PC-9 (cell line): ENCODE data around the gene GAP43. TPM values are rescaled to one million over a fixed set of nuclear protein-coding genes. Genes with fewer than 3 reads are reported as not detected.

Experiments used
- BruUV-seq: library from RNA; stranded (reverse); fragments of 400-500 nt; replicated peaks from 2 replicates; lab custom pipeline; 2021; lab: Mats Ljungman, UMichigan
- CTCF ChIA-PET: fragments of 300-600 bp; sonication (Branson Sonifier 250); formaldehyde crosslinking; loops from one replicate; lab custom pipeline; 2022; ENCODE audit warnings: antibody characterized with exemption; lab: Charles Lee
- POLR2A ChIA-PET: fragments of 300-600 bp; sonication (Branson Sonifier 250); formaldehyde crosslinking; loops from one replicate; lab custom pipeline; 2022; ENCODE audit warnings: antibody characterized with exemption; ENCODE audit not compliant: unreplicated experiment; lab: Charles Lee
- DNase-seq, 2 experiments: peaks; one replicate each; pipeline versions ENCODE4 v3.0.0 to v3.0.0-alpha.2; 2015 to 2022; ENCODE audit warnings: mixed read lengths in 1 of 2
- H2AFZ ChIP-seq: fragments of 200-600 bp; sonication (generic); 2 replicates; pipeline ENCODE4 v1.8.1; 2017; ENCODE audit warnings: antibody characterized with exemption
- H3F3A ChIP-seq: fragments of 200-600 bp; sonication (generic); 2 replicates; pipeline ENCODE4 v1.8.1; 2017; ENCODE audit warnings: antibody characterized with exemption, mild to moderate bottlenecking, low read depth; ENCODE audit not compliant: insufficient read depth
- H3K27ac ChIP-seq: fragments of 200-600 bp; sonication (generic); 2 replicates; pipeline ENCODE4 v1.6.1; 2016; ENCODE audit warnings: mixed run types
- H3K27me3 ChIP-seq: fragments of 200-600 bp; sonication (generic); 2 replicates; pipeline ENCODE4 v1.6.1; 2016; ENCODE audit warnings: low read depth, mixed run types; ENCODE audit not compliant: insufficient read depth
- H3K36me3 ChIP-seq: fragments of 200-600 bp; sonication (generic); 2 replicates; pipeline ENCODE4 v1.6.1; 2016; ENCODE audit warnings: low read depth, mixed run types
- H3K4me1 ChIP-seq: fragments of 200-600 bp; sonication (generic); replicated peaks from 2 replicates; pipeline ENCODE4 v1.6.1; 2016; ENCODE audit warnings: mixed run types; ENCODE audit not compliant: insufficient read depth
- H3K4me2 ChIP-seq: fragments of 200-600 bp; sonication (generic); 2 replicates; pipeline ENCODE4 v1.6.1; 2017; ENCODE audit warnings: mixed run types
- H3K4me3 ChIP-seq: fragments of 200-600 bp; sonication (generic); 2 replicates; pipeline ENCODE4 v1.6.1; 2016; ENCODE audit warnings: mixed run types
- H3K79me2 ChIP-seq: fragments of 200-600 bp; sonication (generic); 2 replicates; pipeline ENCODE4 v1.6.1; 2017; ENCODE audit warnings: low read depth, mixed run types
- H3K9me2 ChIP-seq: fragments of 200-600 bp; sonication (generic); 2 replicates; pipeline ENCODE4 v1.8.1; 2017; ENCODE audit warnings: mild to moderate bottlenecking; ENCODE audit not compliant: insufficient read depth
- H3K9me3 ChIP-seq: fragments of 200-600 bp; sonication (generic); 2 replicates; pipeline ENCODE4 v1.8.1; 2016; ENCODE audit warnings: low read depth; ENCODE audit not compliant: insufficient read depth
- H4K20me1 ChIP-seq: fragments of 200-600 bp; sonication (generic); 2 replicates; pipeline ENCODE4 v1.8.1; 2017; ENCODE audit not compliant: insufficient read depth
- EZH2 ChIP-seq: fragments of 200-600 bp; sonication (generic); IDR thresholded peaks from 2 replicates; pipeline ENCODE4 v1.8.0; 2017; ENCODE audit warnings: antibody characterized with exemption, low read depth
- intact Hi-C: fragments of 100-400 bp; cut with micrococcal nuclease; formaldehyde crosslinking; loops from one replicate; pipeline ENCODE4 v1.10.0; 2022; ENCODE audit not compliant: unreplicated experiment
- total RNA-seq: library from RNA; stranded (reverse); gene quantifications from 2 replicates; pipeline ENCODE4 v1.2.3, GENCODE V29; 2021
- TF ChIP-seq, protein P1 (sequence below): fragments of 200-600 bp; sonication (generic); conservative IDR thresholded peaks from 2 replicates; pipeline ENCODE4 v1.6.1; 2017; ENCODE audit warnings: mixed run types, antibody characterized with exemption, mild to moderate bottlenecking, moderate library complexity

The GAP43 gene
- total RNA-seq, 1 experiment from 2014 or later = not detected

DNA sequence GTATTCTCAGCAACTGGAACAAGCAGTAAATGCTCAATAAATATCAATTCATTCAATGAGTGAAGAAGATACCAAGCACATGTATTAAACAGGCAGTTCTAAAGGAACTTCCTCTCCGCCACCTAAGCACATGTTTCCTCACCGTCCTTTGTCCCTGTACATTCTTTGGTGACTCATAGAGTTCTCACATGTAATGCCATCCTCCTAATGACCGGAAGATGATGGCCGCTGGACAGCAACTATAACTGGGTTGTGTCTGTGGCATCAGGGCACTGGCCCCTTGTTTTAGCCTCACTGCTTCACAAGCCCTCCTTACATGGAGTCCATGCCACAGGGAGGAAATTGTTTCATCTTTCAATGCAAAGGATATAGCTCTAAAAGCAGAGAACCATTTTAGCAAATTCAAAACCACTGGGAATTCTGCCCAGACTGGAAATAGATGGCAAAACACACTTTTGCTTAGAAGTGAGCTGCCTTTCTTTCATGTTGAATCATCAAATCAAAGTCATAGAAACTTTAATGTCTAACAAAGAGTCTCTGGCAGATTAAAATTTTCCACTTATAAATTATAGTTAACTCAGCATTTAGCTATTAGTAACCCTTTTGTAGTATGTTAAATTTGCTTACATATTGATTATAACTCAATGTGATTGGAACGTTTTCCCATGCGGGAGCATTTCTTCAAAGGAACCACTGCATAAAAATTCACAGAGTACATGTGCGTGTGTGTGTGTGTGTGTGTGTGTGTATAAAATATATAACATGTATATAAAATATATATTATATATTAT, 74.1 kb downstream of the GAP43 start:
- Histone ChIP-seq H3K4me1 (no peaks in the 10 kb centered on the region), H3K79me2 (no peaks in the 10 kb centered on the region), H2AFZ (no peak overlapping the region), H3K4me2 (no peak overlapping the region), H3K36me3 (no peaks in the 10 kb centered on the region), H3K9me2 (no peaks in the 10 kb centered on the region), H3K9me3 (no peaks in the 10 kb centered on the region; the same call in 1 of the 2 replicates), H3K27me3 (no peaks in the 10 kb centered on the region), H4K20me1 (no peaks in the 10 kb centered on the region), H3K4me3 (no peak overlapping the region), H3F3A (no peaks in the 10 kb centered on the region), H3K27ac (no peak overlapping the region)
- intact Hi-C loops = no loop called here
- POLR2A ChIA-PET = no interaction called here
- BruUV-seq = no TSS peak
- CTCF ChIA-PET = no interaction called here
- TF ChIP-seq, protein P1, sequence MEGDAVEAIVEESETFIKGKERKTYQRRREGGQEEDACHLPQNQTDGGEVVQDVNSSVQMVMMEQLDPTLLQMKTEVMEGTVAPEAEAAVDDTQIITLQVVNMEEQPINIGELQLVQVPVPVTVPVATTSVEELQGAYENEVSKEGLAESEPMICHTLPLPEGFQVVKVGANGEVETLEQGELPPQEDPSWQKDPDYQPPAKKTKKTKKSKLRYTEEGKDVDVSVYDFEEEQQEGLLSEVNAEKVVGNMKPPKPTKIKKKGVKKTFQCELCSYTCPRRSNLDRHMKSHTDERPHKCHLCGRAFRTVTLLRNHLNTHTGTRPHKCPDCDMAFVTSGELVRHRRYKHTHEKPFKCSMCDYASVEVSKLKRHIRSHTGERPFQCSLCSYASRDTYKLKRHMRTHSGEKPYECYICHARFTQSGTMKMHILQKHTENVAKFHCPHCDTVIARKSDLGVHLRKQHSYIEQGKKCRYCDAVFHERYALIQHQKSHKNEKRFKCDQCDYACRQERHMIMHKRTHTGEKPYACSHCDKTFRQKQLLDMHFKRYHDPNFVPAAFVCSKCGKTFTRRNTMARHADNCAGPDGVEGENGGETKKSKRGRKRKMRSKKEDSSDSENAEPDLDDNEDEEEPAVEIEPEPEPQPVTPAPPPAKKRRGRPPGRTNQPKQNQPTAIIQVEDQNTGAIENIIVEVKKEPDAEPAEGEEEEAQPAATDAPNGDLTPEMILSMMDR = no peak
- no peak for TF ChIP-seq EZH2
- DNase-seq = no peak

DNA sequence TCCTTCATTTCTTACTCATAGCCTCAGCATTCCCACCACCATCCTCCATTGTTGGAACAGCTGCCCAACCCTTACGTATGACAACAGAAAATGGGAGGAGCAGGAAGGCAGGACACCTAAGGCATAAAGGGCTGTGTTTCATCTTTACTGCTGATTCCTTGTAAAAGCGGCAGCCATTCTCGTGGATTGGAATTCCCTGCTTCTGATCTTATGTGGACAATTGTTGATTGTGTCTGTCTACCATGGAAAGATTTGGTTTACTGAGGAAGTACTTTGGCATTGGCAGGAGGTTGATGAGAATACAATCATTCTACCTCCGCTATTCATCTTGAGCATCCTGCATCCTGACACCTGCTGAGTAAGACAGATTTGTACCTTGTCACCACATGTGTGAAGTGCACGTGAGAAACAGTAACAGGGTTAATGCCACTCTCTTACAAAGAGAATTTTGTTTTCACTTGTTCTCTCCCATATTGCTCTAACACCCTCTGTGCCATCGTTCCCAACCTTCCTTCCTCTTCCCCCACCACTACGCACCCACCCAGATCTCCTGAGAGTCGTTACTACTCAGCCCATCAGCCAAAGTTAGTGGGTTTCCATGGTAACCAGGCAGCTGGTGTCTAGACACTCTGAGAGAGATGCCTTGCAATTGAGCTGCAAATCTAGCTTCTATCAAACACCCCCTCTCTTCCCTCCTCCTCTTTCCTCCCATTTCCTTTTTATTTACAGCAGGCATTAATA, 75.7 kb downstream of the GAP43 start:
- no peak for TF ChIP-seq EZH2
- Histone ChIP-seq H3K27ac (no peak overlapping the region), H3K36me3 (no peaks in the 10 kb centered on the region), H3K9me3 (no peaks in the 10 kb centered on the region; the same call in 1 of the 2 replicates), H3F3A (no peaks in the 10 kb centered on the region), H3K4me3 (no peak overlapping the region), H3K4me1 (no peaks in the 10 kb centered on the region), H3K4me2 (no peak overlapping the region), H3K79me2 (no peaks in the 10 kb centered on the region), H2AFZ (no peak overlapping the region), H4K20me1 (no peaks in the 10 kb centered on the region), H3K9me2 (no peaks in the 10 kb centered on the region), H3K27me3 (no peaks in the 10 kb centered on the region)
- intact Hi-C loops = no loop called here
- no peak for DNase-seq
- ChIA-PET POLR2A (interaction anchor here (0.7 kb wide), 1 partner anchor 59 kb away, joined by 7 read pairs; no protein-coding TSS in a partner anchor), CTCF (no interaction called here)
- no TSS peak for BruUV-seq

DNA sequence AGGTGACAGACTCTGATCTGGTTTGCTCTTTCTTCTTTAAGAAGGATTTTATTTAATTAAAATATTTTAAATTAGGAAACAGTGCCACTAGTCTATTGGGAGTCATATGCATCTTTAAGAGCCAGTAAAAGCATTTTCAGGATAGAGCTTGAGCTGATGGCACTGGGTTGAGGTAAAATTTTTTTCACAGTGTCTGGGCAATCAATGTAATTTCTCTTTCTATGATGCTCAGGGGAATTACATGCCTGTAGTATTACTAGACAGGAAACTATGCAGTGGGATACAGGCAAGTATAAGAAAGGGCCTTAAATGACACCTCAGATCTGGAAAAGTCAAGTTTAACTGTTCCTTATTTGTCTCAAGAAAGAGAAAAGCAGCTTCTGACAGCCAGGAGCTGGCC, 76.4 kb downstream of the GAP43 start:
- Histone ChIP-seq H3K27ac (no peak overlapping the region), H3K9me3 (no peaks in the 10 kb centered on the region; the same call in 1 of the 2 replicates), H3K27me3 (no peaks in the 10 kb centered on the region), H4K20me1 (no peaks in the 10 kb centered on the region), H3K79me2 (no peaks in the 10 kb centered on the region), H3F3A (no peaks in the 10 kb centered on the region), H3K36me3 (no peaks in the 10 kb centered on the region), H3K9me2 (no peaks in the 10 kb centered on the region), H3K4me1 (no peaks in the 10 kb centered on the region), H3K4me3 (no peak overlapping the region), H3K4me2 (no peak overlapping the region), H2AFZ (no peak overlapping the region)
- POLR2A ChIA-PET = interaction anchor here (0.7 kb wide), 1 partner anchor 58 kb away, joined by 7 read pairs; no protein-coding TSS in a partner anchor
- intact Hi-C loops = no loop called here
- BruUV-seq = no TSS peak
- CTCF ChIA-PET = no interaction called here
- no peak for DNase-seq
- no peak for TF ChIP-seq EZH2
- TF ChIP-seq, protein P1 = no peak
